Measurements from ENCODE around the gene HCST.

GRCh38 chr19:35888398-35888797 is 13.9 kb upstream of the HCST start:
- no peak for TF ChIP-seq POLR2AphosphoS5 (IDR thresholded peaks at IDR 0.05; ENCODE audit: insufficient read depth in 1 of 2, low read depth in 1 of 2)
- TF ChIP-seq CTCF (IDR thresholded peaks at IDR 0.05): no peak
